PC-3 (cell line): ENCODE data around the gene INSIG1. TPM values are rescaled to one million over a fixed set of nuclear protein-coding genes. Genes with fewer than 3 reads are reported as not detected.

Source experiments
- ATAC-seq: fragments of 200-7000 bp; cut with Tn5 transposase; 2 replicates; pipeline ENCODE4 v1.9.1; 2020; ENCODE audit warnings: mild to moderate bottlenecking, moderate library complexity
- BruUV-seq: library from RNA; stranded (reverse); fragments of 400-500 nt; replicated peaks from 2 replicates; lab custom pipeline; 2021; lab: Mats Ljungman, UMichigan
- CTCF ChIA-PET: fragments of 300-600 bp; sonication (Branson Sonifier 250); formaldehyde crosslinking; loops from one replicate; lab custom pipeline; 2022; ENCODE audit warnings: antibody characterized with exemption; lab: Charles Lee
- POLR2A ChIA-PET: fragments of 300-600 bp; sonication (Branson Sonifier 250); formaldehyde crosslinking; loops from one replicate; lab custom pipeline; 2022; ENCODE audit warnings: antibody characterized with exemption; ENCODE audit not compliant: unreplicated experiment; lab: Charles Lee
- DNase-seq: peaks from one replicate; pipeline ENCODE4 v3.0.0-alpha.2; 2015
- H2AFZ ChIP-seq: fragments of 300-600 bp; sonication (generic); 2 replicates; pipeline ENCODE4 v1.6.0; 2016; ENCODE audit warnings: antibody characterized with exemption, low read length
- H3F3A ChIP-seq: fragments of 300-600 bp; sonication (generic); one replicate; pipeline ENCODE4 v1.6.0; 2017; ENCODE audit warnings: antibody characterized with exemption, low read length, control low read depth, mild to moderate bottlenecking; ENCODE audit not compliant: unreplicated experiment
- H3K27ac ChIP-seq: fragments of 300-600 bp; sonication (generic); 2 replicates; pipeline ENCODE4 v1.5.1; 2016; ENCODE audit warnings: mild to moderate bottlenecking, low read length
- H3K27me3 ChIP-seq: fragments of 300-600 bp; sonication (generic); 2 replicates; pipeline ENCODE4 v1.6.1; 2016; ENCODE audit warnings: low read length, mixed read lengths
- H3K36me3 ChIP-seq: fragments of 300-600 bp; sonication (generic); 2 replicates; pipeline ENCODE4 v1.6.1; 2016; ENCODE audit warnings: low read depth, mixed run types, low read length, mixed read lengths
- H3K4me1 ChIP-seq: fragments of 300-600 bp; sonication (generic); 2 replicates; pipeline ENCODE4 v1.5.1; 2016; ENCODE audit warnings: low read length; ENCODE audit not compliant: insufficient read depth
- H3K4me2 ChIP-seq: fragments of 300-600 bp; sonication (generic); 2 replicates; pipeline ENCODE4 v1.6.0; 2016; ENCODE audit warnings: low read length
- H3K4me3 ChIP-seq: fragments of 300-600 bp; sonication (generic); 2 replicates; pipeline ENCODE4 v1.5.1; 2016; ENCODE audit warnings: mild to moderate bottlenecking, low read length, mixed read lengths
- H3K79me2 ChIP-seq: fragments of 300-600 bp; sonication (generic); 2 replicates; pipeline ENCODE4 v1.6.1; 2017; ENCODE audit warnings: low read length, mixed read lengths
- H3K9ac ChIP-seq: fragments of 300-600 bp; sonication (generic); 2 replicates; pipeline ENCODE4 v1.6.0; 2016; ENCODE audit warnings: mild to moderate bottlenecking, low read length
- H3K9me2 ChIP-seq: fragments of 300-600 bp; sonication (generic); replicated peaks from 2 replicates; pipeline ENCODE4 v1.6.1; 2016; ENCODE audit warnings: mixed run types, low read length, mixed read lengths
- H3K9me3 ChIP-seq: fragments of 300-600 bp; sonication (generic); 2 replicates; pipeline ENCODE4 v1.6.1; 2016; ENCODE audit warnings: low read length, mixed read lengths
- H4K20me1 ChIP-seq: fragments of 300-600 bp; sonication (generic); 2 replicates; pipeline ENCODE4 v1.6.1; 2016; ENCODE audit warnings: low read length, mixed read lengths
- CTCF ChIP-seq: fragments of 300-600 bp; sonication (generic); conservative IDR thresholded peaks from 2 replicates; pipeline ENCODE4 v1.5.1; 2017; ENCODE audit warnings: antibody characterized with exemption, low read depth, mild to moderate bottlenecking, low read length
- EZH2 ChIP-seq: fragments of 300-600 bp; sonication (generic); IDR thresholded peaks from one replicate; pipeline ENCODE4 v1.6.1; 2017; ENCODE audit warnings: antibody characterized with exemption, mild to moderate bottlenecking, low read length; ENCODE audit not compliant: unreplicated experiment
- EZH2phosphoT487 ChIP-seq: fragments of 300-600 bp; sonication (generic); IDR thresholded peaks from 2 replicates; pipeline ENCODE4 v1.6.1; 2018; ENCODE audit warnings: mild to moderate bottlenecking, antibody characterized with exemption, low read length, borderline replicate concordance
- intact Hi-C: fragments of 100-400 bp; cut with micrococcal nuclease; formaldehyde crosslinking; loops from 2 replicates; pipeline ENCODE4 v1.9.0; 2023
- total RNA-seq: library from RNA; depleted of rRNA; stranded (reverse); fragments of >200 nt; gene quantifications from 2 replicates; pipeline ENCODE4 v1.2.3, GENCODE V29; 2014

INSIG1 gene
- total RNA-seq, 1 experiment from 2014 or later = 83.3 TPM

- Histone ChIP-seq H3K4me2 (no peak overlapping the region), H3K27ac (no peak overlapping the region), H3F3A (no peaks in the 10 kb centered on the region), H3K9ac (no peak overlapping the region), H3K4me3 (no peak overlapping the region), H3K9me2 (no peaks in the 10 kb centered on the region), H2AFZ (no peak overlapping the region), H3K9me3 (no peaks in the 10 kb centered on the region), H3K79me2 (no peaks in the 10 kb centered on the region), H3K36me3 (no peaks in the 10 kb centered on the region), H3K4me1 (no peaks in the 10 kb centered on the region; the same call in 1 of the 2 replicates), H4K20me1 (no peaks in the 10 kb centered on the region), H3K27me3 (peaks cover 23% of the 10 kb centered on the region)
- intact Hi-C loops = loop anchor here (2.0 kb wide), 2 partner anchors 45 to 91 kb away; no protein-coding TSS in a partner anchor
- no TSS peak for BruUV-seq
- POLR2A ChIA-PET = no interaction called here
- no peak for ATAC-seq
- CTCF ChIA-PET = no interaction called here
- TF ChIP-seq EZH2phosphoT487 (no peak), CTCF (no peak), EZH2 (no peak)
- no peak for DNase-seq
These were observed 46.0 kb downstream of the INSIG1 start for GRCh38 chr7:155343661-155344121.

GRCh38 chr7:155344270-155344617 is 46.6 kb downstream of the INSIG1 start:
- CTCF ChIA-PET = interaction anchor here (0.5 to 1.2 kb wide), 2 partner anchors 92 to 417 kb away, joined by 3 to 4 read pairs; no protein-coding TSS in a partner anchor
- peak overlapping the region; percentile 64; the same call in 1 of the 2 replicates for H3K4me3 ChIP-seq
- intact Hi-C loops = loop anchor here (2.0 kb wide), 2 partner anchors 45 to 91 kb away; no protein-coding TSS in a partner anchor
- peak overlapping the region; percentile 71 for H3K9ac ChIP-seq
- H3K4me1 ChIP-seq = no peaks in the 10 kb centered on the region; the same call in 1 of the 2 replicates
- POLR2A ChIA-PET = no interaction called here
- DNase-seq (no peak), ATAC-seq (no peak)
- H3K36me3 ChIP-seq = no peaks in the 10 kb centered on the region
- no peaks in the 10 kb centered on the region for H3F3A ChIP-seq
- H4K20me1 ChIP-seq = no peaks in the 10 kb centered on the region
- H3K27ac ChIP-seq = no peak overlapping the region
- H3K79me2 ChIP-seq = no peaks in the 10 kb centered on the region
- H3K27me3 ChIP-seq = peaks cover 17% of the 10 kb centered on the region
- no peaks in the 10 kb centered on the region for H3K9me3 ChIP-seq
- H3K4me2 ChIP-seq = peak overlapping the region; percentile 77; the same call in 1 of the 2 replicates
- H3K9me2 ChIP-seq = no peaks in the 10 kb centered on the region
- no TSS peak for BruUV-seq
- H2AFZ ChIP-seq = no peak overlapping the region
- TF ChIP-seq EZH2phosphoT487 = no peak
- TF ChIP-seq EZH2 = no peak
- TF ChIP-seq CTCF = no peak
